ENCODE measurements around the gene TMC1.

Gene TMC1

DNA sequence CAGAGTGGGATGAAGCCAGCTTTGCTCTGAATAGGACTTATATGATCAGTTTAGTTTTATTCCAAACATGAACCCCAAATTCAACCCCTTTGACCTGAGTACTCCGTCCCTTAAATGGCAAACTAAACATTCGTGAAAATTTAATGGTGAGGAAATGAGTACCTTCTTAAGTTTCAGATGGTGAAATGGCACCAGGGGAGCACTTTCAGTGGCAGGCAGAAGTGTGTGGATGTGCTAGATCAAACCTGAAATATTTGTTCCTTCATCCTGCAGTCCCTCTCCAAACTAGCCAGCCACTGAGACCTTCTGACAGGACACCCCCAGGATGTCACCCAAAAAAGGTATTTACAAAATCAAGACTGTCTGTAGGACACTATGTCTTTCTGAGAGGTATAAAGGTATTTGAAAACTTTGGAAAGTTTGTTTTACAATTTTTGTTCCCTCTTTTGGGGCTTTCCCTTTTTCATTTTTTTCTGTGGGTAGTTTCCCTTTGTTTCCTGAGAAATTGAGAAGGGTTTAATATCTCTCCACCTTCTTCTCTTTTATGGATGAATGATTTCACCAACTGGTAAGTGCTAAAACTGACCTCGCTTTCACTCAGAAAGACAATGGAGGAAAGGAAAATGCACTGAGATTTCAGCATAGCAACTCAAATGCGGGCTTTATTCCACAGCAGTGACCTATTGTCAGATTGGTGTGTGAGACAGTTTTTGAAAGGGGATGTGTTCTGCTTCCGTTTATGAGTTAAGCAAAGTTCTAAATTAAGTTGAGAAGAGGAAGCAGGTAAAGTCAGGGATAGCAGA lies 127.1 kb downstream of the TMC1 start:
- no peak for TF ChIP-seq CTCF (conservative IDR thresholded peaks at IDR 0.05)
- H3K27ac ChIP-seq = no peak overlapping the region

DNA sequence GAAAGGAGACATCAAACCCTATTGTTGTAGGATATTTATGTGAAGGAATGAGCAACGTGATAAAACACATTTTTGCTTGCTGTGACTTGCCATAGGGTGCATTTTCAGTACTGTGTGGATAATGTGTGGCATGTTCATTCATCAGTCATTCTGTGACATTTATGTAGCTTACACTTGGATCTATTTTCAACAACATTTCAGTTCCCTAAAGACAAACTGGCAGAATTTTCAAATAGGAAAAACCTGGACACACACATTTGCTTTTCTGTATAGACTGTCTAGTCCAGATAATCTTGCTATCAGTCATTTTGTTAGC lies 127.7 kb downstream of the TMC1 start:
- TF ChIP-seq CTCF (conservative IDR thresholded peaks at IDR 0.05) = no peak
- no peak overlapping the region for H3K27ac ChIP-seq

GRCh38 chr9:72650206-72650605 lies 128.8 kb downstream of the TMC1 start:
- H3K27ac ChIP-seq = no peak overlapping the region
- TF ChIP-seq CTCF (conservative IDR thresholded peaks at IDR 0.05) = no peak

DNA sequence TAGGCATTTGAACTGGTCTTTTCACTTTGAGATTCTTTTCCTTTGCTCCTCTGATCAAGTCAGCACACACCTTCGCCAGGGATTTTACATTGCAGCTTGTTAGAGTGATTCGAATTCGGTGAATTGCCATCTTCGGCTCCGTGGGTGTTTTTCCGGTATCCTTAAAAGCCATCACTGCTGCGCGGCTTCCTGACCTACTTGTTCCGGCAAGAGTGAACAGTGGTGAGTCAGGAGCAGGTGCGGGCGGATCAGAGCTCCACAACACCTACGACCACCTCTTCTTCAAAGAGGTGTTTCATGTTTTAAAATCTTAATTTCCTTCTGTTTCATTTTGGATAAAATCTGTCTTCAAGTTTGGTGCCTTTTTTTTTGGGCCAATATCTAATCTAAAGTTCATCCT lies 134.6 kb downstream of the TMC1 start:
- no peak for TF ChIP-seq CTCF (conservative IDR thresholded peaks at IDR 0.05)
- no peak overlapping the region for H3K27ac ChIP-seq

- no peak overlapping the region for H3K27ac ChIP-seq
- TF ChIP-seq CTCF (conservative IDR thresholded peaks at IDR 0.05) = no peak
Observed at GRCh38 chr9:72657023-72657422, 135.6 kb downstream of the TMC1 start.

GRCh38 chr9:72658703-72659102 lies 137.3 kb downstream of the TMC1 start:
- no peak overlapping the region for H3K27ac ChIP-seq
- TF ChIP-seq CTCF (conservative IDR thresholded peaks at IDR 0.05) = no peak

DNA sequence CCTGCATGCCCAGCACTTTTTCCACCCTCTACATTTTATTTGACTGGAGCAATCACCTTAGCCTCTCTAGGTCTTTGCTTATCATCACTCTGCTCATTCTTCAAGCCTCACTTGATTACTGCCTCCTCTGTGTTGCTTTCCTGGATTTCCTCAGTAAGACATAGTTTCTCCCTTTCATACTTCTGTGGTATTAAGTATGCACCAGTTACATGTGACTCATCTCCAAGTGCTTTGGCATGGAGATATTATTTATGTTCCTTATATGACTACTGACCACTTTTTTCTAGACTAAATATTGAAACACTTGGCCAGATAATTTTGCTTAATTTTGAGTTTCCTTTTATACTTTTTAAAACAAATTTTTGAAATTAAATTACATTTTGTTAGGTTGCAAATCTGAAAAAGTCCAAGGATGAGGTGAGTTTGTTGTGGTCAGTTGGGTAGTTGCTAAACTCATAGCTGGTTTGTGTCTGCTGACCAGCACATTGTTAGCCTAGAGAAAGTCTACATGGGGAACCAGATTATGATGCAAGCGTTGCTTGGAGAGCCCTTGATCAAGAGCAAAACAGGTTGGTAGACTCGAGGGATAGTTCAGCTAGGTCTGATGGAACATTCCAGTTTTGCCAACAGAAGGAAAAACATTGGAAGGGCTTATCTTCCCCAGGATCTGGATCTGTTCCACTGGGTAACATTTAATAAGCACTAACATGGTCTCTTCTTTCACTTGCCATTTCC lies 140.2 kb downstream of the TMC1 start:
- TF ChIP-seq CTCF (conservative IDR thresholded peaks at IDR 0.05) = no peak
- H3K27ac ChIP-seq = no peak overlapping the region

All from VCaP (cell line).